ENCODE data around the gene TEPSIN.

TEPSIN gene

GRCh38 chr17:81273698-81274470, 35.0 kb upstream of the TEPSIN start:
- DNase-seq: no peak

GRCh38 chr17:81272616-81273015, 33.8 kb upstream of the TEPSIN start:
- H3K4me1 ChIP-seq (ENCODE audit: insufficient read depth, low read length): no peaks in the 10 kb centered on the region
- no peaks in the 10 kb centered on the region for H3K9me3 ChIP-seq (ENCODE audit: insufficient read depth, low read length, severe bottlenecking)
- peaks cover 81% of the 10 kb centered on the region for H3K36me3 ChIP-seq (ENCODE audit: insufficient read depth, low read length)
- peaks cover 5% of the 10 kb centered on the region for H4K20me1 ChIP-seq (ENCODE audit: insufficient read depth, low read length)
- TF ChIP-seq CTCF (IDR thresholded peaks at IDR 0.05; ENCODE audit: borderline replicate concordance, extremely low read depth, low read length, poor library complexity, severe bottlenecking): no peak
- TF ChIP-seq EZH2 (IDR thresholded peaks at IDR 0.05; ENCODE audit: borderline replicate concordance, low read depth, low read length, severe bottlenecking): no peak
- ATAC-seq (ENCODE audit: insufficient read depth, low read depth): no peak
- no peak overlapping the region for H3K27ac ChIP-seq (ENCODE audit: low read length)
- no peaks in the 10 kb centered on the region for H3K27me3 ChIP-seq (ENCODE audit: insufficient read depth, low read length, poor library complexity)
- no peak overlapping the region for H3K4me2 ChIP-seq (ENCODE audit: insufficient read depth, low read length)
- no peak for DNase-seq
- H3K4me3 ChIP-seq (ENCODE audit: low read depth in 1 of 2, low read length in 2 of 2): no peak overlapping the region
- no peak overlapping the region for H2AFZ ChIP-seq (ENCODE audit: low read depth, low read length)
- no peak overlapping the region for H3K9ac ChIP-seq (ENCODE audit: low read depth, low read length)
- no peaks in the 10 kb centered on the region for H3K79me2 ChIP-seq (ENCODE audit: insufficient read depth, low read length)

More at GRCh38 chr17:81273698-81274470, 35.0 kb upstream of the TEPSIN start:
- no peak overlapping the region for H3K27ac ChIP-seq (ENCODE audit: low read length)
- H4K20me1 ChIP-seq (ENCODE audit: insufficient read depth, low read length): peaks cover 8% of the 10 kb centered on the region
- no peak overlapping the region for H3K9ac ChIP-seq (ENCODE audit: low read depth, low read length)
- no peak overlapping the region for H3K4me3 ChIP-seq (ENCODE audit: low read depth in 1 of 2, low read length in 2 of 2)
- H3K27me3 ChIP-seq (ENCODE audit: insufficient read depth, low read length, poor library complexity): no peaks in the 10 kb centered on the region
- TF ChIP-seq EZH2 (IDR thresholded peaks at IDR 0.05; ENCODE audit: borderline replicate concordance, low read depth, low read length, severe bottlenecking) (no peak), CTCF (IDR thresholded peaks at IDR 0.05; ENCODE audit: borderline replicate concordance, extremely low read depth, low read length, poor library complexity, severe bottlenecking) (no peak)
- ATAC-seq (ENCODE audit: insufficient read depth, low read depth): no peak
- no peak overlapping the region for H2AFZ ChIP-seq (ENCODE audit: low read depth, low read length)
- peaks cover 86% of the 10 kb centered on the region for H3K36me3 ChIP-seq (ENCODE audit: insufficient read depth, low read length)
- H3K4me2 ChIP-seq (ENCODE audit: insufficient read depth, low read length): no peak overlapping the region
- no peaks in the 10 kb centered on the region for H3K4me1 ChIP-seq (ENCODE audit: insufficient read depth, low read length)
- H3K9me3 ChIP-seq (ENCODE audit: insufficient read depth, low read length, severe bottlenecking): no peaks in the 10 kb centered on the region
- H3K79me2 ChIP-seq (ENCODE audit: insufficient read depth, low read length): peaks cover 3% of the 10 kb centered on the region; the same call in 1 of the 2 replicates

- Histone ChIP-seq H3K36me3 (ENCODE audit: insufficient read depth, low read length) (peaks cover 70% of the 10 kb centered on the region), H2AFZ (ENCODE audit: low read depth, low read length) (no peak overlapping the region), H3K9ac (ENCODE audit: low read depth, low read length) (no peak overlapping the region), H4K20me1 (ENCODE audit: insufficient read depth, low read length) (peaks cover 5% of the 10 kb centered on the region; the same call in 1 of the 2 replicates), H3K27me3 (ENCODE audit: insufficient read depth, low read length, poor library complexity) (no peaks in the 10 kb centered on the region), H3K27ac (ENCODE audit: low read length) (no peak overlapping the region), H3K4me1 (ENCODE audit: insufficient read depth, low read length) (no peaks in the 10 kb centered on the region), H3K9me3 (ENCODE audit: insufficient read depth, low read length, severe bottlenecking) (no peaks in the 10 kb centered on the region), H3K79me2 (ENCODE audit: insufficient read depth, low read length) (no peaks in the 10 kb centered on the region), H3K4me2 (ENCODE audit: insufficient read depth, low read length) (no peak overlapping the region), H3K4me3 (ENCODE audit: low read depth in 1 of 2, low read length in 2 of 2) (no peak overlapping the region)
- no peak for DNase-seq
- TF ChIP-seq EZH2 (IDR thresholded peaks at IDR 0.05; ENCODE audit: borderline replicate concordance, low read depth, low read length, severe bottlenecking): no peak
- no peak for TF ChIP-seq CTCF (IDR thresholded peaks at IDR 0.05; ENCODE audit: borderline replicate concordance, extremely low read depth, low read length, poor library complexity, severe bottlenecking)
- ATAC-seq (ENCODE audit: insufficient read depth, low read depth): no peak
Observed at GRCh38 chr17:81271226-81271625, 32.4 kb upstream of the TEPSIN start.

Data from DND-41 (cell line).